ENCODE measurements around the gene FARP1.

- TF ChIP-seq CTCF (IDR thresholded peaks at IDR 0.05) (no peak), POLR2A (IDR thresholded peaks at IDR 0.05) (no peak)
Observed at GRCh38 chr13:98450539-98451111, 307.7 kb downstream of the FARP1 start.
